SK-N-SH treated with all-trans-retinoic acid at 6 μM for 48 hours (cell line): Measurements from ENCODE around the gene HELZ.

Experiments used
- ATAC-seq: fragments of 200-7000 bp; cut with Tn5 transposase; 3 replicates; pipeline ENCODE4 v1.9.1; 2020; ENCODE audit warnings: mild to moderate bottlenecking, moderate library complexity
- BACH2 ChIP-seq: fragments of 250-450 bp; sonication (Bioruptor Pico); IDR thresholded peaks from 2 replicates; pipeline ENCODE4 v1.9.0; 2021; ENCODE audit warnings: mild to moderate bottlenecking, borderline replicate concordance
- ESRRG ChIP-seq: fragments of 250-450 bp; sonication (Bioruptor Pico); IDR thresholded peaks from 2 replicates; pipeline ENCODE4 v1.6.1; 2021; ENCODE audit warnings: mild to moderate bottlenecking
- GLIS3 ChIP-seq: fragments of 250-450 bp; sonication (Bioruptor Pico); IDR thresholded peaks from 2 replicates; pipeline ENCODE4 v1.5.0; 2020; ENCODE audit warnings: mild to moderate bottlenecking, moderate library complexity
- ISL1 ChIP-seq: fragments of 250-450 bp; sonication (Bioruptor Pico); IDR thresholded peaks from 2 replicates; pipeline ENCODE4 v2.1.2; 2022; ENCODE audit warnings: mild to moderate bottlenecking, moderate library complexity
- OSR1 ChIP-seq: fragments of 250-450 bp; sonication (Bioruptor Pico); IDR thresholded peaks from 2 replicates; pipeline ENCODE4 v1.8.0; 2022; ENCODE audit warnings: moderate library complexity, mild to moderate bottlenecking, inconsistent platforms
- PPARA ChIP-seq: fragments of 250-450 bp; sonication (Bioruptor Pico); IDR thresholded peaks from 2 replicates; pipeline ENCODE4 v1.5.0; 2020; ENCODE audit warnings: mild to moderate bottlenecking, borderline replicate concordance
- RARB ChIP-seq: fragments of 250-450 bp; sonication (Bioruptor Pico); IDR thresholded peaks from 2 replicates; pipeline ENCODE4 v1.8.0; 2021; ENCODE audit warnings: mild to moderate bottlenecking, moderate library complexity
- SNAI2 ChIP-seq: fragments of 250-450 bp; sonication (Bioruptor Pico); IDR thresholded peaks from 2 replicates; pipeline ENCODE4 v1.5.0; 2020; ENCODE audit warnings: mild to moderate bottlenecking, moderate library complexity
- TCF4 ChIP-seq: fragments of 250-450 bp; sonication (Bioruptor Pico); IDR thresholded peaks from 2 replicates; pipeline ENCODE4 v1.8.0; 2021; ENCODE audit warnings: mild to moderate bottlenecking, moderate library complexity, borderline replicate concordance
- TOX ChIP-seq: fragments of 250-450 bp; sonication (Bioruptor Pico); IDR thresholded peaks from 2 replicates; pipeline ENCODE4 v1.8.0; 2021; ENCODE audit warnings: mild to moderate bottlenecking, moderate library complexity, borderline replicate concordance
- ZC3H10 ChIP-seq: fragments of 250-450 bp; sonication (Bioruptor Pico); IDR thresholded peaks from 2 replicates; pipeline ENCODE4 v1.5.1; 2021; ENCODE audit warnings: mild to moderate bottlenecking, moderate library complexity
- ZFP3 ChIP-seq: fragments of 250-450 bp; sonication (Bioruptor Pico); IDR thresholded peaks from 2 replicates; pipeline ENCODE4 v1.5.0; 2020; ENCODE audit warnings: mild to moderate bottlenecking, moderate library complexity
- ZFP30 ChIP-seq: fragments of 450-650 bp; formaldehyde crosslinking; IDR thresholded peaks from 2 replicates; pipeline ENCODE4 v1.5.0; 2022; ENCODE audit warnings: mild to moderate bottlenecking, moderate library complexity
- ZNF565 ChIP-seq: fragments of 450-650 bp; formaldehyde crosslinking; conservative IDR thresholded peaks from 2 replicates; pipeline ENCODE4 v1.5.0; 2020; ENCODE audit warnings: low read depth, mild to moderate bottlenecking, moderate library complexity
- ZNF70 ChIP-seq: fragments of 450-650 bp; formaldehyde crosslinking; IDR thresholded peaks from 2 replicates; pipeline ENCODE4 v1.5.0; 2020; ENCODE audit warnings: mild to moderate bottlenecking, moderate library complexity
- ZNF8 ChIP-seq: fragments of 450-650 bp; formaldehyde crosslinking; IDR thresholded peaks from 2 replicates; pipeline ENCODE4 v1.5.0; 2020; ENCODE audit warnings: mild to moderate bottlenecking, moderate library complexity
- TF ChIP-seq, protein P1 (sequence below): fragments of 250-450 bp; sonication (Bioruptor Pico); IDR thresholded peaks from 2 replicates; pipeline ENCODE4 v1.8.0; 2020; ENCODE audit warnings: mild to moderate bottlenecking, moderate library complexity, borderline replicate concordance
- TF ChIP-seq, protein P2 (sequence below): fragments of 250-450 bp; sonication (Bioruptor Pico); IDR thresholded peaks from 2 replicates; pipeline ENCODE4 v1.8.0; 2021; ENCODE audit warnings: low read depth, mild to moderate bottlenecking, moderate library complexity, borderline replicate concordance
- TF ChIP-seq, protein P3 (sequence below): fragments of 250-450 bp; sonication (Bioruptor Pico); IDR thresholded peaks from 2 replicates; pipeline ENCODE4 v1.5.0; 2020; ENCODE audit warnings: mild to moderate bottlenecking, moderate library complexity
- TF ChIP-seq, protein P4 (sequence below): fragments of 250-450 bp; sonication (Bioruptor Pico); IDR thresholded peaks from 2 replicates; pipeline ENCODE4 v1.5.1; 2021; ENCODE audit warnings: mild to moderate bottlenecking, moderate library complexity

Gene HELZ

DNA sequence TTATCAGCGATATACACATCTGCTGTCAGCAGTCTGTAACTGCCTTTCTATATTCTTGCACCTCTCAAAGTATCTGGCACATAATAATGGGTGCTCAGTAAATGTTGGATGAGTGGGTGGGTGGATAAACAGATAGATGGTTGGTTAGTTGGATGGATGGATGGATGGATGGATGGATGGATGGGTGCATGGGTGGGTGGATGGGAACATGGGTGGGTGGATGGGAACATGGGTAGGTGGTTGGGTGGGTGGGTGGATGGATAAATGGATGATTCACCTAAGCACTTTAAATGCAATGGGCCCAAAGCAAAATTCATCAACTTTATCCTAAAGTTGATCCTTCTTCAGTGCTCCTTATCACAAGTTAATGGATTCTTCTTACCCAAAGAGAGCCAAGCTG lies 48.6 kb downstream of the HELZ start:
- TF ChIP-seq ZC3H10 (CRISPR knock-in tag) (no peak), OSR1 (CRISPR knock-in tag) (no peak), TCF4 (CRISPR knock-in tag) (no peak), ESRRG (no peak), GLIS3 (CRISPR knock-in tag) (no peak), RARB (CRISPR knock-in tag) (no peak), ZFP3 (CRISPR knock-in tag) (no peak), ZNF70 (CRISPR knock-in tag) (no peak), PPARA (CRISPR knock-in tag) (no peak), ZNF565 (CRISPR knock-in tag) (no peak), BACH2 (no peak), ZNF8 (CRISPR knock-in tag) (no peak)
- TF ChIP-seq, protein P1, sequence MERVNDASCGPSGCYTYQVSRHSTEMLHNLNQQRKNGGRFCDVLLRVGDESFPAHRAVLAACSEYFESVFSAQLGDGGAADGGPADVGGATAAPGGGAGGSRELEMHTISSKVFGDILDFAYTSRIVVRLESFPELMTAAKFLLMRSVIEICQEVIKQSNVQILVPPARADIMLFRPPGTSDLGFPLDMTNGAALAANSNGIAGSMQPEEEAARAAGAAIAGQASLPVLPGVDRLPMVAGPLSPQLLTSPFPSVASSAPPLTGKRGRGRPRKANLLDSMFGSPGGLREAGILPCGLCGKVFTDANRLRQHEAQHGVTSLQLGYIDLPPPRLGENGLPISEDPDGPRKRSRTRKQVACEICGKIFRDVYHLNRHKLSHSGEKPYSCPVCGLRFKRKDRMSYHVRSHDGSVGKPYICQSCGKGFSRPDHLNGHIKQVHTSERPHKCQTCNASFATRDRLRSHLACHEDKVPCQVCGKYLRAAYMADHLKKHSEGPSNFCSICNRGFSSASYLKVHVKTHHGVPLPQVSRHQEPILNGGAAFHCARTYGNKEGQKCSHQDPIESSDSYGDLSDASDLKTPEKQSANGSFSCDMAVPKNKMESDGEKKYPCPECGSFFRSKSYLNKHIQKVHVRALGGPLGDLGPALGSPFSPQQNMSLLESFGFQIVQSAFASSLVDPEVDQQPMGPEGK (CRISPR knock-in tag), result no peak
- TF ChIP-seq, protein P2, sequence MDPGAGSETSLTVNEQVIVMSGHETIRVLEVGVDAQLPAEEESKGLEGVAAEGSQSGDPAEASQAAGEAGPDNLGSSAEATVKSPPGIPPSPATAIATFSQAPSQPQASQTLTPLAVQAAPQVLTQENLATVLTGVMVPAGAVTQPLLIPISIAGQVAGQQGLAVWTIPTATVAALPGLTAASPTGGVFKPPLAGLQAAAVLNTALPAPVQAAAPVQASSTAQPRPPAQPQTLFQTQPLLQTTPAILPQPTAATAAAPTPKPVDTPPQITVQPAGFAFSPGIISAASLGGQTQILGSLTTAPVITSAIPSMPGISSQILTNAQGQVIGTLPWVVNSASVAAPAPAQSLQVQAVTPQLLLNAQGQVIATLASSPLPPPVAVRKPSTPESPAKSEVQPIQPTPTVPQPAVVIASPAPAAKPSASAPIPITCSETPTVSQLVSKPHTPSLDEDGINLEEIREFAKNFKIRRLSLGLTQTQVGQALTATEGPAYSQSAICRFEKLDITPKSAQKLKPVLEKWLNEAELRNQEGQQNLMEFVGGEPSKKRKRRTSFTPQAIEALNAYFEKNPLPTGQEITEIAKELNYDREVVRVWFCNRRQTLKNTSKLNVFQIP, result no peak
- TF ChIP-seq, protein P3, sequence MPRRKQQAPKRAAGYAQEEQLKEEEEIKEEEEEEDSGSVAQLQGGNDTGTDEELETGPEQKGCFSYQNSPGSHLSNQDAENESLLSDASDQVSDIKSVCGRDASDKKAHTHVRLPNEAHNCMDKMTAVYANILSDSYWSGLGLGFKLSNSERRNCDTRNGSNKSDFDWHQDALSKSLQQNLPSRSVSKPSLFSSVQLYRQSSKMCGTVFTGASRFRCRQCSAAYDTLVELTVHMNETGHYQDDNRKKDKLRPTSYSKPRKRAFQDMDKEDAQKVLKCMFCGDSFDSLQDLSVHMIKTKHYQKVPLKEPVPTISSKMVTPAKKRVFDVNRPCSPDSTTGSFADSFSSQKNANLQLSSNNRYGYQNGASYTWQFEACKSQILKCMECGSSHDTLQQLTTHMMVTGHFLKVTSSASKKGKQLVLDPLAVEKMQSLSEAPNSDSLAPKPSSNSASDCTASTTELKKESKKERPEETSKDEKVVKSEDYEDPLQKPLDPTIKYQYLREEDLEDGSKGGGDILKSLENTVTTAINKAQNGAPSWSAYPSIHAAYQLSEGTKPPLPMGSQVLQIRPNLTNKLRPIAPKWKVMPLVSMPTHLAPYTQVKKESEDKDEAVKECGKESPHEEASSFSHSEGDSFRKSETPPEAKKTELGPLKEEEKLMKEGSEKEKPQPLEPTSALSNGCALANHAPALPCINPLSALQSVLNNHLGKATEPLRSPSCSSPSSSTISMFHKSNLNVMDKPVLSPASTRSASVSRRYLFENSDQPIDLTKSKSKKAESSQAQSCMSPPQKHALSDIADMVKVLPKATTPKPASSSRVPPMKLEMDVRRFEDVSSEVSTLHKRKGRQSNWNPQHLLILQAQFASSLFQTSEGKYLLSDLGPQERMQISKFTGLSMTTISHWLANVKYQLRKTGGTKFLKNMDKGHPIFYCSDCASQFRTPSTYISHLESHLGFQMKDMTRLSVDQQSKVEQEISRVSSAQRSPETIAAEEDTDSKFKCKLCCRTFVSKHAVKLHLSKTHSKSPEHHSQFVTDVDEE (CRISPR knock-in tag), result no peak
- TF ChIP-seq, protein P4, sequence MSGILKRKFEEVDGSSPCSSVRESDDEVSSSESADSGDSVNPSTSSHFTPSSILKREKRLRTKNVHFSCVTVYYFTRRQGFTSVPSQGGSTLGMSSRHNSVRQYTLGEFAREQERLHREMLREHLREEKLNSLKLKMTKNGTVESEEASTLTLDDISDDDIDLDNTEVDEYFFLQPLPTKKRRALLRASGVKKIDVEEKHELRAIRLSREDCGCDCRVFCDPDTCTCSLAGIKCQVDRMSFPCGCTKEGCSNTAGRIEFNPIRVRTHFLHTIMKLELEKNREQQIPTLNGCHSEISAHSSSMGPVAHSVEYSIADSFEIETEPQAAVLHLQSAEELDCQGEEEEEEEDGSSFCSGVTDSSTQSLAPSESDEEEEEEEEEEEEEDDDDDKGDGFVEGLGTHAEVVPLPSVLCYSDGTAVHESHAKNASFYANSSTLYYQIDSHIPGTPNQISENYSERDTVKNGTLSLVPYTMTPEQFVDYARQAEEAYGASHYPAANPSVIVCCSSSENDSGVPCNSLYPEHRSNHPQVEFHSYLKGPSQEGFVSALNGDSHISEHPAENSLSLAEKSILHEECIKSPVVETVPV (CRISPR knock-in tag), result no peak
- ATAC-seq, result no peak

DNA sequence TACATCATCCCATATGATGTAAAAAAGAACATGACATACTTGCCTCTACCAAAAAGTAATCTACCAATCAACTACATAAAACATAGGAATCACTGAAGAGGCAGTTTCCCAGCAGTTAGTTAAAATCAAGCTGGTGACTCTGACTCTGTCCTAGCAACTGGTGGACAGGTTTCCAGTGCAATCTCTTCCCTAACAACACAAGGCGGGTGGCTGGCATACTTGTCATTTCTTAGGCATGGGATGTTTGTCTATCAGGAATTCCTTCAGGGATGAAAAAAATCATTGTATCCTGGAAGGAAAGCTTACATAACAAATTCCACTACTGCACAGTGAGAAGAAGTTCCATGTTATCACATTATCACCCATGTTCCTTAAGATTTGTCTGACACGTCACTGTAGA lies 50.9 kb downstream of the HELZ start:
- TF ChIP-seq ISL1 (CRISPR knock-in tag), result 0 out of 2 replicates have a peak, but pooled peaks have one; percentile 44
- no peak for TF ChIP-seq ZFP30 (CRISPR knock-in tag)
- TF ChIP-seq, all 23 proteins: peak for 1
- ATAC-seq, result peak; percentile 94

DNA sequence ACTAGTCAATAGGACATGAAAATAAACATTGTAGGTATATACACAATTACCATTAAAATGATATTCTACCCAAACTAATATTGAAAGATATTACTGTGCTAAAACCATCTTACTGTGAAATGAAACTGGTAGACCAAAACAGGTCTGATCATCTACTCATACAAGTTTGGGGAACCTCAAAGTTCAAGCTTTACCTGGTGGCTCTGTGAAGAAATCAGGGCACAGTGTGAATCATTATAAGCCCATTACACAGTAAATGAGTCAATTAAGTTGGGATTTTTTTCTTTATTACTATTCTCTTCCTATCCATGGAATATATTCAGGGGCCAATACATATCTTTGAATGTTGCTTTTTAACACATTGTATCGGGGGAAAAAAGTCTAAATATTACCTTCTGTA lies 57.1 kb downstream of the HELZ start:
- ATAC-seq, result no peak
- TF ChIP-seq GLIS3 (CRISPR knock-in tag) (no peak), SNAI2 (CRISPR knock-in tag) (no peak)

DNA sequence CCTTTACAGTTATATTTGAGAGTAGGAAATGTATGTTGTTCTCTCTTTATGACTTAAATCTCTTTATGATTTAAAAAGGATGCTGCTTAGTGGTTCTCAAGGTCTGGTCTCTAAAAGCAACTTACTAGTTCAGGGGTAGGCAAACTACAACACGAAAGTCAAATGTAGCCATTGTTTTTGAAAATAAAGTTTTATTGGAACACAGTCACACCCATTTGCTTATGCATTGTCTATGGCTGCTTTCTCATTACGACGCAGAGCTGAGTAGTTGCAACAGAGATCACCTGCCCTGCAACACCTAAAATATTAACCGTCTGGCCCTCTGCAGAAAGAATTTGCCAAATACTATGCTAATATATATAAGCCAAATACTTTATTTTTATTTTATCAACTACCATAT lies 58.2 kb downstream of the HELZ start:
- no peak for ATAC-seq
- TF ChIP-seq TOX (CRISPR knock-in tag) (no peak), GLIS3 (CRISPR knock-in tag) (no peak), ZFP30 (CRISPR knock-in tag) (no peak), RARB (CRISPR knock-in tag) (no peak), SNAI2 (CRISPR knock-in tag) (no peak), TCF4 (CRISPR knock-in tag) (no peak), ZNF70 (CRISPR knock-in tag) (no peak), ZNF565 (CRISPR knock-in tag) (no peak), ESRRG (no peak), ZC3H10 (CRISPR knock-in tag) (no peak), OSR1 (CRISPR knock-in tag) (no peak), BACH2 (no peak)
- TF ChIP-seq, protein P1 (CRISPR knock-in tag), result no peak
- TF ChIP-seq, protein P3 (CRISPR knock-in tag), result no peak
- TF ChIP-seq, all 23 proteins: peak for 0
